ENCODE measurements around the gene PARD3B.

Gene PARD3B

DNA sequence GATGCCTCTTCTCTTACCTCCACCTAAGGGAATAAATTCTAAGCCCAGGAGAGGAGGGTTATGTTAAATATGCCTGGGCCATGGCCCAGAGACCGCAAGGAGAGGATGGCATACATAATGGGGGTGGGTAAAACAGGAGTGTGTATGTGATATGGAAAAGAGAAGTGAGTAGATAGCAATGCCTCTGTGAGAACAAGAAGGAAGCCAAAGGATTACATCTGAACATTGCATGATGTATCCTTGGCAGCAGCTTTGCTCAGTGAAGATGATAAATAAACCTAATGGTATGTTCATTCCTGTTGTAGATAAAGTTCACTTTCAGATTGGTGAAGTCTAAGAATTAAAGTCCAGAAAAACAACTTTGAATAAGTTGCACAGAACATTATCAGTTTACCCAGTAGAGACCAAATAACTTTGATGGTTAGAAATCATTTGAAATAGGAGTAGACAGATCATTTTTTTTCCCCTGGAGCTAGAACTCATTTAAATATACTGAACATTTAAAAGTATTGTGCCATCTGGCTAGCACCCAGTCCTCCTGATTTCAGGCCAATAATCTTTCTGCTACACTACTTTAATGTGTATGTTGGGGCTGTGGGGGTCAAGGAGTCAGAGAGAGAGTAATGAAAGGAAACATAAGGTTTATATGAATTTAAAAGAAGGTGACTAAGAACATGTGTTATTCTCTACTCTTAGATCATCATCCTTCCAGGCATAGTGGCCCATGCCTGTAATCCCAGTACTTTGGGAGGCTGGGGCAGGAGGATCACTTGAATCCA is 231.7 kb downstream of the PARD3B start:
- no peak for DNase-seq

DNA sequence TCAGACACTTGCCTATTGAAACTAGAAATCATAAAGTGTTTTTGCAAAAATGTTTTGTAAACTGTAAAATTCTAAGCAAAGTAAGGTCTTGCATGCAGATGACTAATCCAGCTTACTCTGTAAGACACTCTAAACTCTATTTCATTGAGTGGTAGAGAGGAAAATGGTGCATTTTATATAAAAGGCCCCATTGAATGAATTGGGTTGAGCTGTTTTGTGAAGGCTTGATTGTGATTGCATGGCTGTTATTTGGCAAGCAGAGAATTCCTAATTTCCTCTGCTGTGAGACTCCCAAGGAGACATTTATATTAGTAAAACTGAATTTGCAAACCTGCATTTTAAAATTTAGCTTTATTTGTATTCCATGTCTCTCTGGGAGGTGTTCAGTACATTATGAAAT is 234.5 kb downstream of the PARD3B start:
- no peak for DNase-seq

DNA sequence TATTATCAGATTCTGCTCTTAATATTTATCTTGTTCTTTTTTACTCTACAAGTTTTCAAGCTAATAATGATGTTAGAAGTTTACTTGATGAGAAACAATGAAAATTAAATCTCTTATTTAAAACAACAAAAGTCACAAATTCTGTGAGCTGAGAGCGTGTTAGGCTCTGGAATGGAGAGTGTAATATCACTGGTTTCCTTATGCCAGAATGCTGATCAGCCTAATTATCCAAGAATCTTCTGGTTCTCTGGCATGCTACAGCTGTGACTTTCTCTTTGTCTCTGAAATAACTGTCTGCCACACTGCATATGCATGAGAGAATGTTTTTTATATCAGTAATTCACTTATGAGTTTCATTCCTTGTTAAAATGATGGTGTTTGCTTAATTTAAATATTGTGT is 236.7 kb downstream of the PARD3B start:
- no peak for DNase-seq

DNA sequence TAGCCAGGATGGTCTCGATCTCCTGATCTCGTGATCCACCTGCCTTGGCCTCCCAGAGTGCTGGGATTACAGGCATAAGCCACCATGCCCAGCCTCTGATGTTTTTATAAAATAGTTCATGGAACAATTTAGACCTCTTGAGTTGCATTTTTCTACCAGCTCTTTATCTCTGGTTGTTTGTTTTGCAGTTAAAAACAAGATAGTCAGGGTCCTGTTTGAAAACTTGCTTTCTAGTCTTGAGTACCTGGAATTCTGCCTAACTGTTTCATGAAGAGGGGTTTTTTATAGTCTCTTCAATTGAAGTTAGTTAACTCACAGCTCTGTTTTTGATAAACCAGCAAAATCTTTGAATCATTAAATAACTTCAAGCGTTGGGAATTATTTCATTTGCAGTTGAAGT is 244.8 kb downstream of the PARD3B start:
- no peak for DNase-seq

DNA sequence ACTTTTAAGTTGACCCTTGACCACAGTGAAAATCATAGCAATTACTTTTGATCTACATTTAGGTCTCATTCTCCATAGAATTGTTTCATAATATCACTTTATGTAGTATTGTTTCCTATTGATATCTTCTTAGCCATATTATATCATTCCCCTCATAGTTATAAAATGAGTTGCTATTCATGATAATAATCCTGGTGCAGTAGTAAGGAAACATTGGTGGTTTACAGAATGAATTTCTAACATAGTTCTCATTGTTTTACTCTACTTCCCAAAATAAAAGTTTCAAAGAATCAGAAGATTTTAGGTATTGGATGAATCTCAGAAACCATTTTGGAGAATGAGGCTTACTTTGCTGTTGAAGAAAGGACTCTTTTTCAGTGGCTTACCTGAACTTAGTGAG is 246.0 kb downstream of the PARD3B start:
- DNase-seq: no peak

DNA sequence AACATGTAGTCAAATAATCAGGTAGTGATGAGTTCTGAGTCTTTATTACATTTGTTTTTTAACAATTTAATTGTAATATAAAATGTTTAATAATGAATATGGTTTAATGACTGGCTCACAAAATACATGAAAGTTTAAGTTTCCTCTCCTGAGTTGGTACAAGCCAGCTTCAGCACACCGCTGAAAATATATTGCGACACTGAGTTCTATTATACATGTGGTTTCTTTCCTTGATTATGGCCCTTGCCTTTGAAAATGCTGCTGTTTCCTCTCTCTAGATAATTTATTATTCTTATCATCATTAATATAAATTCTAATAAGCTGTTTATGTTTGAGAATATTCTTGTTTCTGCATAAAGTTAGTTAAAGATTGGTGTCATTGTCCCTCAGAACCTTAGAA is 249.3 kb downstream of the PARD3B start:
- no peak for DNase-seq

DNA sequence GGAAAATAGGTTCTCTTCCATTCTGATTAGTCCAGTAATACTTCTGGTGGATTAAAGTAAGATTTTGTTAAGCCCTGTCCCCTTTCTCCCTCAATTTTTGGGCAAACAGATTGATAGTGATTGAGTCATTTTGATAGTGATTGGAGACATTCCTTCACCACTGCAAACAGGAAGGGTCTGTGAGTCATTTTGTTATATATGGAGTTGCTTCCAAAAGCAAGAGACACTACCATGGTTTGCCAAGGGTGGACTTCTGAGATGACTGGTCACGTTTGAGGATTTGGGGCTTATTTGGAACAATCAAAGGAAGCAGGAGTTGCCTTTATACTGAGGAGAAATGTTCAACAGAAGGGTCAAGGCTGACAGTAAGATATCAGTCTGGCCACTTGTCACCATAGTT is 249.9 kb downstream of the PARD3B start:
- DNase-seq: no peak

DNA sequence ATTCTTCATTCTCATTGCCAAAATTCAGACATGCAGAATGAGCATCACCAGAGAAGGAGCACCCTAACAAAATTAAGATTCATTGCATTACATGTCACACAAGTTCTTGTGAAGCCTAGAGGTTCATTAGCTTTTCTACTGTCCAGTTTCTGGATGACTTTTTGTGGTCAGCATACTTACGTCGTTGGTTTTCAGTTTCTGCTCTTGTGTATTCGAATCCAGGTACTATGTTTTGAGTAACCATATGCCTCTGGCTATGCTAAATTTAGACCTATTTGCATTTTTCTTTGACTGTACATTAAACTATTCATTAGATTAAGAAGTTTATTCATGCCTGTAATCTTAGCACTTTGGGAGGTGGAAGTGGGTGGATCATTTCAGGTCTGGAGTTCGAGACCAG is 251.3 kb downstream of the PARD3B start:
- no peak for DNase-seq

DNA sequence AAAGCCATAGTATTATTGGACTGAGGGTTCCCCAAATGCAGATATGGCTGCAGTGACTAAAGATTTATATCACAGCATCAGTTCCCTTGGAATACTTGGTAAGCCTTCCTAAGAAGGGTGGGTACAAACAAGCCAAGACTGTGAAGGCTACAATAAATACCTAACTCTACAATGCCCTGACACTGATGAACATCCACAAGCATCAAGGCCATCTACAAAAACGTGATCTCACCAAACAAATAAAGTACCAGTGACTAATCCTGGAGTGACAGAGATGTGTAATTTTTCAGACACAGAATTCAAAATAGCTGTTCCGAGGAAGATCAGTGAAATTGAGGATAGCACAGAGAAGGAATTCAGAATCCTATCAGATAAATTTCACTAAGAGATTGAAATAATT is 254.5 kb downstream of the PARD3B start:
- DNase-seq: no peak

DNA sequence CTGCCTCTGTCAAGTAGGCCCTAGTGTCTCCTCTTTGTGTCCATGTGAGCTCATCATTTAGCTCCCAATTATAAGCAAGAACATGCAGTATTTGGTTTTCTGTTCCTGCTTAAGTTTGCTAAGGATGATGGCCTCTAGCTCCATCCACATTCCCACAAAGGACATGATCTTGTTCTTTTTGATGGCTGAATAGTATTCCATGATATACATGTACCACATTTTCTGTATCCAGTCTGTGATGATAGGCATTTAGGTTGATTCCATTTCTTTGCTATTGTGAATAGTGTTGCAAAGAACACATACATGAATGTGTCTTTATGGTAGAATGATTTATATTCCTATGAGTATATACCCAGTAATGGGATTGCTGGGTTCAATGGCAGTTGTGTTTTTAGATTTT is 263.2 kb downstream of the PARD3B start:
- no peak for DNase-seq

DNA sequence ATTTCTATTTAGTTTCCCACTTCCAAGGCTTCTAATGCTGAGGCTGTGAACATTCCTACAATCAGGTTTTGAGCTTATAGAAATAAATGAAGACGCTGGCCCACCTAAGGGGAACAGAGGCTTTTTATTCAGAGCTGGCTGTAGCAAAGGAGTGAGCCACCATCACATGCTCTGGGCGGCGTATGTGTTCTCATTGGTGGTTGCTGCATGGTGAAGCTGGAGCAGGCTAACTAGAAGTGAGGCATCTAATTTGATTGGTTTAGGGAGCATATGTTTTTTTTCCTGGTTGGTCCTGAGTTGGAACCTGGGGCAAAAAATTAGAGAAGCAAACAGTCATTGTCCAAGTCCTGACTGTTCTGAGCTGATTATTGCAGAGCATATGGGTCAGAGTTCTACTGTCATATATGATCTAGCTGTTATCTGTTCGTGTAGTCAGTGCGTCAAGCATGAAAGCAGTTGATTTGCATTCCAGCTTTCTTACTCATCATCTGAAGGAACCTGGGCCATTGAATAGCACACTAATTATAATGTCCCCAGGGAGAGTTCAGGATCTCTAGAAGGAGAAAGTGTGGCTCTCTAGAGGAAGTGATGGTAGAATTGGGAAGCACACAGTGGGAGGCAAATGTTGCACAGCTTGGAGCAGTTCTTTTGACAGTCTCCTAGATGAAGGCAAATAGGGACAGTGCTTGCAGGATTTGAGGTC is 279.6 kb downstream of the PARD3B start:
- DNase-seq: no peak

DNA sequence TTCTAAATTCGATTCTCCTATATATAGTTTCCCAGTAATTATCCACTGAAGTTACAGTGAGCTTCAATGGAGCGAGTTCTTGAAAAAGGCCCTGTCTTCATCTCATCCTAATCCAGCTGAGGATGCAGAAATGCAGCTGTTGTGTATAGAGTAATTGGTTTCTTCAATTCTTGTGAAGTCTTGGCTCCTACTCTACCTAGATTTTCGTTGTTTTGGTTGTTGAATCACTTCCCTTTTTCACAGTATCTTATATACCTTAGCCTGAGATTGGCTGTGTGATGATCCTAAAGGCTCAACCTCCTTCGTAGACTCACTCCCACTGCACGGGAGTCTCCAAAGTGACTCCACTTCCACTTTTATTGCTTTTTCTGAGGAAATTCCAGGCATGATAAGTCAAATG is 280.4 kb downstream of the PARD3B start:
- no peak for DNase-seq

DNA sequence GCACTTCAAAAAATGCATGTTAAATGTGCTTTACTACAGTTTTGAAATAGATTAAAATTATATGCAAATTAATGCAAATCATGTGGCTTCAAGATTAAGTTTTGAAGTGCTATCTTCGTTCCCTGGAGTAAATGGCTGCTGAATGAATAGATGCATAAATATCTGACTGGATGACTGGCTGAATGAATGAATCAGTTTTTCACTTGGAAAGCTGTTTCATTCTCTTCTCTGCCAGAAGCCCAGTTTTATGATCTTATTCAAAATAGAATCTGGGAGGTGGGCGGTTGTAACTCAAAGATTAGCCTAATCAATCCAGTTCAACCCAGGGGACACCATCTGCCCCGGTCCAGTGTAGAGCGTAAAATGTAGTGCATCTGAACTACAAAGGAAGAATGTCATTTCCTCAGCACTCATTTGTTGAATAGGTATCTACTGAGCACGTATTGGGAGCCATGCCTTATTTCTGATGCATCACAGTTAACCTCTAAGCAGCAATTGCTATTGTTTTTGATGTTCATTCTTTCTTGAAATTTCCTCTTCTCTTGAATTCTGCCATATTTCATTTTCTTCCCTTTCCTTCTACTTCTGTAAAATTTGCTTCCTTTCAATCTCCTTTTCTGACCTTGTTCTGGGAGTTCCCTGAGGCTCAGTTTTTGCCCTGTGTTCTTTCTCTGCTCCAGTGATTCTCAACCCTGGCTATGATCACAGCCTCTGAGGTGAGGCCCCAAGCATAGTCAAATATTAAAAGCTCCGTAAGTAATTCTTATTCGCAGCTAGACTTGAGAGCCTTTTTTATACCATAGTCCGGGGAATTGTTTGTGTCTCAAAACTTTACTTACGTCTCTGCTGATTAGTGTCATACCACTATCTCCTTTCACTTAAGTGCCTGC is 282.7 kb downstream of the PARD3B start:
- DNase-seq: peak; percentile 9

DNA sequence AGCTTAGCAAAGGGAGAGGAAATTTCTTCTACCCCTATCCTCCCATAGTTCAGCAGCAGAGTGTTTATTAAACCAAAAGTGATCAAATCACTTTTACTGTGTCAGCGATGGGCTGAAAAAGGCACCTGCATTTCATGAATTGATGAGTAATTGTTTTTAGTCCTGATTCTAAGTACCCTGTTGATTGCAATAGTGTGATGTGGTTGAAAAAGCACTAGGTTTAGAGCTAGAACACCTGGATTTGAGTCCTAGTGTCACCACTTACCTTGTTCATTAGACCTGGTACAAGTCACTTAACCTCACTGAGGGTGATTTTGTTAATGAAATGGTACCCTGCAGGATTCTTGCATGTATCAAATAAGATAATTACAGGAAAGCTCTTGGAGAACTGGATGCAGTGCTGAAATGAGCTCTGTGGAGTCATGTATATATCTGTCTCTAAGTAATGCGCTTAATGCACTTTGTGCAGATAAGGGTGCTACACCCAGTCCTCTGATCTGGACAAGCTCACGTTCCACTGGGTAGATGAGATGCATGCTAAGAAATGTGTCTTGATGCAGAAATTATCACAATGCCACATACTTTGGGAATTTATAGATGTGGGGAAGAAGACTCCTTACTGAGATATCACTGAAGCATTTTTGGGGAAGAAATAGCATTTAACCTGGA is 289.6 kb downstream of the PARD3B start:
- no peak for DNase-seq

DNA sequence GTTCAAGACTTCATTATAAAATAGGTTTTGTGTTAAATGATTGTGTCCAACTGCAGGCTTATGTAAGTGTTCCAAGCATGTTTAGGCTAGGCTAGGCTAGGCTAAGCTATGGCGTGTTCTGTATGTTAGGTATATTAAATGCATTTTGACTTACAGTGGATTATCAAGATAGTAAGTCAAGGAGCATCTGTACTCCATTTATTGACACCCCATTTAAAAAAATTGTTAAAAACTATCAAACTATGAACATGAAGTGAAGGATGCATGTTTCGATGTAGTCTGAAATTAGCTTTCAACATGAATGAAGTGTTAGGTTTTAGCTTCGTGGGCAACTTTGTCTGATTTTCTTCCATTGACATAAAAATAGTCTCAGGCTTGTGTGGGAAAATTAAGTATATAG is 290.5 kb downstream of the PARD3B start:
- no peak for DNase-seq

DNA sequence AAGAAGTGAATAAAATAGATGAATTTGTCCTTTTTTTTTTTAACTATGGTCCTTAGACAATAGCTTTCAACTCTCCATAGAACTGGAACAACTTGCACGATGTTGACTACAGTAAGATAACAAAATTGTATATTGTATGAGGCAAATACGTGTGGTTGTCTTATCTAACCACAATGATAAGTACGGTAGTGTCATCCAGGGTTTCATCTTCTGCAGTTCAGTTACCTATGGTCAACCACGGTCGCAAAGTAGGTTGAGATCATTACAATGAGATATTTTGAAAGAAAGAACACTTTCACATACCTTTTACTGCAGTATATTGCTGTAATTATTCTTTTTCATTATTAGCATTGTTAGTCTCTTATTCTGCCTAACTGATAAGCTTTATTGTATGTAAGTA is 295.2 kb downstream of the PARD3B start:
- DNase-seq: no peak

DNA sequence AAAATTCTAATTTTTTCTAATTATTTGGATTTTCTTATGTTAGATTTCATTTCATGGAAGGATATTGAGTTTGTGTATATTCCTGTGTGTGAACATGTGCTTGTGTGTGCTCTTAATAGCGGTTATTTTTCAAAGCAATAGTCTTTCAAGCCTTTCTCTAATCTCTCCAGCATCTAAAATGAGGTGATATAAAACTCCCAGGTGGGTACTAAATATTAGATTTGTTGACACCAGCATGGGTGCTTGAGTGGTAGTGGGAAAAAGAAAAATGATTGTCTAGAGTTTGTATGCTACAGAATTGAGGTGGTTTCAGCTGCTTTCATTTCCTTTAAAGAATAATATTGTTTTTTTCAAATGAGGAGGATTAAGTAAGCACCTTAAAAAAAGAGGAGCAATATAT is 296.8 kb downstream of the PARD3B start:
- DNase-seq: no peak

DNA sequence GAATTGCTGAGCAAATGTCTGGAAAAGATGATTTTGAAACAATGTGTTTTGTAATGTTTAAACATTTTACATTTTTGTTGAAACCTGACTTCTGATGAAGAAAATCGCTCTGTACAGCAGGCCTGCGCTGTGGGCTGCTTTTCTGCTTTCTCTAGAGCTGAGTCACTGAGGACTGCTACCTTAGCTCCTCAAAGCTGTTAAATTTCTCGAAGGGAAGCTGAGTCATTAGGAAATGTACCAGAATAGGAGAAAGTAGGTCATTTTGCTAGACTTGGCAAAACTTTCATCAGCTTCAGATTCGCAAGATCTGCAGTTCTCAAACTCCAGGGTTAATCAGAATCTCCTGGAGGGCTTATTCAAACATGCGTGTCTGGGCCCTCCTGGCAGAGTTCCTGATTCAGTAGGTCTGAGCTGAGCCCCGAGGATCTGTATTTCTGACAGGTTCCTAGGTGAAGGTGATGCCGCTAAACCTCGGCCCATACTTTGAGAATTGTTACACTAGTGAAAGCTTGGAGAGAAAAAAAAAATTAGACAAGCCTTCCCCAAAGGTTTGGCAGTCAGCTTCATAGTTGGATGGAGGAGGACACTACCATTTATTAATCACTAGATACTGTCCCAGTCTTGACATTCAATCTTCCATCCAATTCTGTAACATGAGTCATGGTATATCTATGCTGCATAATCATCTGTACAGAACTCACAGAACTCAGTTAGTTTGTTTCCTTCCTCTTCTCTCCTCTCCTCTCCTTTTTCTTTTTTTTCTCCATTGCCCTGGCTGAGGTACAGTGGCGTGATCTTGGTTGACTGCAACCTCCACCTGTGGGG is 297.6 kb downstream of the PARD3B start:
- no peak for DNase-seq

DNA sequence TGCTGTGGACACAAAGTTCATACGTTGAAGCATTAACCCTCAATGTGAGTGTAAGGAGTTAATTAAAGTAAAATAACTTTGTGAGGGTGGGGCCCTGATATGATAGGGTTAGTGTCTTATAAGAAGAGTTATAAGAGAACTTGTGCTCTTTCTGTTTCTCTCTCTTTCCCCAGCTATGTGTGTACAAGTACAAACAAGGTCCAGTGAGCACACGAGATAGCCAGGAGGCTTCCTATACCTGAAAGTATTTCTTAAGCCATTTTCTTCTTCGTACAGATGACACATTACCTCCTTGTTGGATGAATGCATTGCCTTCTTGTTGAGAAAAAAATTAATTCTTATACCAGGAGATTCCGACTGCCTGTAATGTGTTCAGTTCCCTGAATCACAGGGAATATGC is 301.2 kb downstream of the PARD3B start:
- DNase-seq: no peak

DNA sequence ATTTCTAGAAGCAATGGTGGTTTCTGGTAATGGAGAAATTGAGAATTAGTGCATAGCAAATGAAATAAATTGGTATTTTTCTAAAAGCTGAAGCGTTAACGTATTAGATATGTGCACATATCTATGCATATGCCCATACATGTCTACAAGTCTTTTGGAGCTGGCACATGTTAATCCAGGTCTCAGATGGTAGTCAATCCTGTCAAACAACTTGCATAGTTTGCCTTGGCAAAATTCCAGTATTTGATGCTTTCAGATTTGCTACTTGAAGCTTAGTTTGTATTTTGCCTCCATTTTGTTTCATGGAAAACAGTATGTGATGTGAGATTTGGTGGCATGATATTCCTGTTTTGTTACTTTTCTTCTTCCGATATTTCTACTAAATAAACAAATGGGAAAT is 304.6 kb downstream of the PARD3B start:
- no peak for DNase-seq

DNA sequence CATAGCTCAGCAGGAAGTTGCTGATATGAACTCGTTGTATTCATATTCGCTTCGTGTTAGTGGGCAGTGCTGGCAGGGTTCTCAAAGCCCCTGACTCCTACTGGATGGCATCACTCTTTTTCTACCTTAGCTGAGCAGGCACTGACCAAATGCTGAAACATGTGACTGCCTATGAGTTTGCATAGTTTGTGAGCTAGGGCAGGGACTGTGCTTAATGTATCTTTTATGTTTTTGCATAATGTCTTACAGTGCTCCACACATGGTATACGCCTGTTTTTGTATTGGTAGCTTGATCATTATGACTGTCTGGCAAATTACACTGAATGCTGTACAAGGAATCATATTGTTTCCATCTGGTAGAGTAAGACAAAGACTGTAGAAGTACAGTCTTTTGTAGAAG is 305.3 kb downstream of the PARD3B start:
- DNase-seq: no peak

DNA sequence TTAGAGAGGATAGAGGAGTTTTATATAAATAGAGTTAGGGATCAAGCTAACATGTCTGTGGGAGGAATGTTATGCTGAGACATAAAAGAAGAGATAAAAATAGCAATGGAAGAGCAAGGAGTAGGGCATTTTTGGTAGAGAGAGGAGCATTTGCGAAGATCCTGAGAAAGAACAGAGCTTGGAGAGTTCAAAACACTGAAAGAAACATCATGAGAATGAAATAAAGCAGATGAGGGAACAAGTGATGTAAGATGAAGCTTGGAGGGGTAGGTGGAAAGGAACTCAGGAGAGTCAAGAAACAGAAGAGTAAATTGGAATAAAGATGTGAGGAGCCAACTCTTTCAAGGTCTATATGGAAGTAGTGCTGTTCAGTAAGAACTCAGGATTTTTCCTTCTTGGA is 308.6 kb downstream of the PARD3B start:
- DNase-seq: no peak

Data from NCI-H82 (cell line).